ENCODE results near the gene GHR. TPM values are rescaled to one million over a fixed set of nuclear protein-coding genes. Genes with fewer than 3 reads are reported as not detected.

The GHR gene
- total and polyA plus RNA-seq, 3 experiments from 2014 or later, result not detected

GRCh38 chr5:42640835-42641234 lies 217.6 kb downstream of the GHR start:
- Mint-ChIP-seq H3K27ac (no peak overlapping the region), H3K4me1 (no peaks in the 10 kb centered on the region), H3K36me3 (no peaks in the 10 kb centered on the region), H3K4me3 (no peak overlapping the region), H3K9me3 (no peaks in the 10 kb centered on the region), H3K27me3 (peaks cover 5 to 50% of the 10 kb centered on the region in 2 donors)
- H3K4me3 ChIP-seq (ENCODE audit: low read length), result no peak overlapping the region
- H3K36me3 ChIP-seq (ENCODE audit: insufficient read depth, low read length), result no peaks in the 10 kb centered on the region
- DNase-seq, result no peak
- H3K27me3 ChIP-seq (ENCODE audit: insufficient read depth, low read length, poor library complexity, severe bottlenecking), result no peaks in the 10 kb centered on the region
- H3K9me3 ChIP-seq (ENCODE audit: low read length), result no peaks in the 10 kb centered on the region
- POLR2A ChIA-PET, result no interaction called here
- H3K4me1 ChIP-seq (ENCODE audit: insufficient read depth, low read length), result no peaks in the 10 kb centered on the region
- no peak overlapping the region for H3K27ac ChIP-seq (ENCODE audit: low read depth, low read length)
- CTCF ChIA-PET, result no interaction called here

- no peaks in the 10 kb centered on the region for H3K9me3 Mint-ChIP-seq
- Histone ChIP-seq H3K27ac (ENCODE audit: low read depth, low read length) (no peak overlapping the region), H3K9me3 (ENCODE audit: low read length) (no peaks in the 10 kb centered on the region), H3K4me3 (ENCODE audit: low read length) (no peak overlapping the region), H3K36me3 (ENCODE audit: insufficient read depth, low read length) (no peaks in the 10 kb centered on the region), H3K27me3 (ENCODE audit: insufficient read depth, low read length, poor library complexity, severe bottlenecking) (no peaks in the 10 kb centered on the region), H3K4me1 (ENCODE audit: insufficient read depth, low read length) (no peaks in the 10 kb centered on the region)
- H3K27ac Mint-ChIP-seq, result no peak overlapping the region
- ChIA-PET POLR2A (no interaction called here), CTCF (no interaction called here)
- peaks cover 5 to 54% of the 10 kb centered on the region in 2 donors for H3K27me3 Mint-ChIP-seq
- no peak overlapping the region for H3K4me3 Mint-ChIP-seq
- no peaks in the 10 kb centered on the region for H3K36me3 Mint-ChIP-seq
- no peak for DNase-seq
- no peaks in the 10 kb centered on the region for H3K4me1 Mint-ChIP-seq
These were observed 218.2 kb downstream of the GHR start for GRCh38 chr5:42641336-42642005.

DNA sequence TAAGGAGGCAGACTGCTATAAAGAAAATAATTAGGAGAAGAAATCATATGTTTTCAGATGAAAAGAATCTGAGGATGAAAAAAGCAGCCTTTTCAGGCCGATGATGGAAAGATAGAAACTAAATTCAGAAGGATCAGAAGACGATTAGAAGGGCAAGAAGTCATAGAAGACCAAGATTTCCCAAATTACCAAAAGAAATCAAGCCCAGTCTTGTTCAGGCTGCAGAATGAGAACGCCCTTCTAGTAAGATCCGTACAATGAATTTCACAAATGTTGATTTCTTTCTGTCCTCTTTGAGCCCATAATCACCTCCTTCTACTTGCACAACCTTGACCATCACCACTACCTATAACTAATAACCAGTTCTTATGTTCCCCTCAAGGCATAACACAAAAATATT lies 218.8 kb downstream of the GHR start:
- Mint-ChIP-seq H3K27me3 (peaks cover 5 to 59% of the 10 kb centered on the region in 2 donors), H3K36me3 (no peaks in the 10 kb centered on the region), H3K4me3 (no peak overlapping the region), H3K4me1 (no peaks in the 10 kb centered on the region), H3K9me3 (no peaks in the 10 kb centered on the region), H3K27ac (no peak overlapping the region)
- no peak overlapping the region for H3K27ac ChIP-seq (ENCODE audit: low read depth, low read length)
- no peaks in the 10 kb centered on the region for H3K27me3 ChIP-seq (ENCODE audit: insufficient read depth, low read length, poor library complexity, severe bottlenecking)
- no peaks in the 10 kb centered on the region for H3K9me3 ChIP-seq (ENCODE audit: low read length)
- CTCF ChIA-PET, result no interaction called here
- no peaks in the 10 kb centered on the region for H3K4me1 ChIP-seq (ENCODE audit: insufficient read depth, low read length)
- DNase-seq, result no peak
- no peak overlapping the region for H3K4me3 ChIP-seq (ENCODE audit: low read length)
- POLR2A ChIA-PET, result no interaction called here
- no peaks in the 10 kb centered on the region for H3K36me3 ChIP-seq (ENCODE audit: insufficient read depth, low read length)

- H3K9me3 Mint-ChIP-seq, result no peaks in the 10 kb centered on the region
- Histone ChIP-seq H3K4me3 (ENCODE audit: low read length) (no peak overlapping the region), H3K27me3 (ENCODE audit: insufficient read depth, low read length, poor library complexity, severe bottlenecking) (no peaks in the 10 kb centered on the region), H3K4me1 (ENCODE audit: insufficient read depth, low read length) (no peaks in the 10 kb centered on the region), H3K36me3 (ENCODE audit: insufficient read depth, low read length) (no peaks in the 10 kb centered on the region), H3K9me3 (ENCODE audit: low read length) (no peaks in the 10 kb centered on the region), H3K27ac (ENCODE audit: low read depth, low read length) (no peak overlapping the region)
- H3K4me1 Mint-ChIP-seq, result no peaks in the 10 kb centered on the region
- ChIA-PET POLR2A (no interaction called here), CTCF (no interaction called here)
- H3K27ac Mint-ChIP-seq, result no peak overlapping the region
- H3K27me3 Mint-ChIP-seq, result peaks cover 6 to 57% of the 10 kb centered on the region in 2 donors
- no peaks in the 10 kb centered on the region for H3K36me3 Mint-ChIP-seq
- no peak for DNase-seq
- H3K4me3 Mint-ChIP-seq, result no peak overlapping the region
These were observed 220.1 kb downstream of the GHR start for GRCh38 chr5:42643360-42643759.

GRCh38 chr5:42645138-42645537 lies 221.9 kb downstream of the GHR start:
- ChIA-PET CTCF (no interaction called here), POLR2A (interaction anchor here (0.6 kb wide), 1 partner anchor 201 kb away, joined by 4 read pairs; no protein-coding TSS in a partner anchor)
- Mint-ChIP-seq H3K27ac (no peak overlapping the region), H3K4me3 (no peak overlapping the region), H3K9me3 (no peaks in the 10 kb centered on the region), H3K4me1 (no peaks in the 10 kb centered on the region), H3K27me3 (peaks cover 6 to 42% of the 10 kb centered on the region in 2 donors), H3K36me3 (no peaks in the 10 kb centered on the region)
- Histone ChIP-seq H3K9me3 (ENCODE audit: low read length) (no peaks in the 10 kb centered on the region), H3K4me3 (ENCODE audit: low read length) (no peak overlapping the region), H3K27me3 (ENCODE audit: insufficient read depth, low read length, poor library complexity, severe bottlenecking) (no peaks in the 10 kb centered on the region), H3K4me1 (ENCODE audit: insufficient read depth, low read length) (no peaks in the 10 kb centered on the region), H3K27ac (ENCODE audit: low read depth, low read length) (no peak overlapping the region), H3K36me3 (ENCODE audit: insufficient read depth, low read length) (no peaks in the 10 kb centered on the region)
- DNase-seq, result no peak

DNA sequence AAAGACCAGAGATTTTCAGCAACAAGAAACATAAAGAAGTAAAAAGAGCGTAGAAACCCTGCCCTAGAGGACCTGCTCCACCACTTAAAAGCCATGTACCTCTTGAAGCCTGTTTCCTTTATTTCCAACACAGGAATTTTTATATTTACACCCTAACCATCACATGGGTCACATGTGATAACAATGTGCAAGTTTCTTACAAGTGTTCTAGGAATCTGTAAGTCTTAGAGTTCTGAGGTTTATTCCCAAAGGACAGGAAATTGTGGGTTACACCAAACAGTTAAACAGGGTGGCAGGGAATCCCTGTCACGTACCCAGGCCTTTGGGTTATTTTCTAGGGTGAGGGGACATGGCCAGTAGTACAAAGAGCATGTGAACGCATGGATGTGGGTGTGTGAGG lies 224.8 kb downstream of the GHR start:
- H3K4me3 ChIP-seq (ENCODE audit: low read length), result no peak overlapping the region
- H3K9me3 ChIP-seq (ENCODE audit: low read length), result no peaks in the 10 kb centered on the region
- no peaks in the 10 kb centered on the region for H3K4me1 ChIP-seq (ENCODE audit: insufficient read depth, low read length)
- H3K27ac ChIP-seq (ENCODE audit: low read depth, low read length), result no peak overlapping the region
- Mint-ChIP-seq H3K9me3 (no peaks in the 10 kb centered on the region), H3K36me3 (no peaks in the 10 kb centered on the region), H3K4me3 (no peak overlapping the region), H3K27me3 (peaks cover 6 to 26% of the 10 kb centered on the region in 2 donors), H3K4me1 (no peaks in the 10 kb centered on the region), H3K27ac (no peak overlapping the region)
- DNase-seq, result no peak
- ChIA-PET POLR2A (no interaction called here), CTCF (no interaction called here)
- H3K36me3 ChIP-seq (ENCODE audit: insufficient read depth, low read length), result no peaks in the 10 kb centered on the region
- H3K27me3 ChIP-seq (ENCODE audit: insufficient read depth, low read length, poor library complexity, severe bottlenecking), result no peaks in the 10 kb centered on the region

DNA sequence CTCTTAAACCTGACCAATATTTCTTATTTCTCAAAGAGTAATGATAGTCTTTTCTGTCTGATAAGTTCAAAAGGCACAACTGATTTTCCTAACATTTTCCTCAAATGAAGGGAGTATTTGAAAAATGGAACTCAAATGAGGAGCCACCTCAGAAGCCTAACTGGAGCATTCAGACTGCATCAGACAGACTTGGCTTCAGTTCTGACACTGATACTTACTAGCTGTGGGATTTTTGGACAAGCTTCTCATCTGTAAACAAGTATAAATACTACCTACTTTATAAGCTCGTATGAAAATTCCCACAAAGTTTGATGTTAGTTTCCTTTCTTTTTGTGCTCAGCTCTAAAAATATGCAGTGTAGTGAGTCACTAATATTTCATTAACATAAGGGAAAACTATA lies 225.7 kb downstream of the GHR start:
- no peaks in the 10 kb centered on the region for H3K9me3 ChIP-seq (ENCODE audit: low read length)
- H3K4me3 Mint-ChIP-seq, result no peak overlapping the region
- CTCF ChIA-PET, result no interaction called here
- no peaks in the 10 kb centered on the region for H3K9me3 Mint-ChIP-seq
- POLR2A ChIA-PET, result no interaction called here
- no peak for DNase-seq
- no peaks in the 10 kb centered on the region for H3K27me3 ChIP-seq (ENCODE audit: insufficient read depth, low read length, poor library complexity, severe bottlenecking)
- H3K4me1 ChIP-seq (ENCODE audit: insufficient read depth, low read length), result no peaks in the 10 kb centered on the region
- H3K4me1 Mint-ChIP-seq, result no peaks in the 10 kb centered on the region
- no peaks in the 10 kb centered on the region for H3K36me3 ChIP-seq (ENCODE audit: insufficient read depth, low read length)
- H3K4me3 ChIP-seq (ENCODE audit: low read length), result no peak overlapping the region
- H3K36me3 Mint-ChIP-seq, result no peaks in the 10 kb centered on the region
- H3K27ac ChIP-seq (ENCODE audit: low read depth, low read length), result no peak overlapping the region
- H3K27me3 Mint-ChIP-seq, result peaks cover 6 to 22% of the 10 kb centered on the region in 2 donors
- no peak overlapping the region for H3K27ac Mint-ChIP-seq

DNA sequence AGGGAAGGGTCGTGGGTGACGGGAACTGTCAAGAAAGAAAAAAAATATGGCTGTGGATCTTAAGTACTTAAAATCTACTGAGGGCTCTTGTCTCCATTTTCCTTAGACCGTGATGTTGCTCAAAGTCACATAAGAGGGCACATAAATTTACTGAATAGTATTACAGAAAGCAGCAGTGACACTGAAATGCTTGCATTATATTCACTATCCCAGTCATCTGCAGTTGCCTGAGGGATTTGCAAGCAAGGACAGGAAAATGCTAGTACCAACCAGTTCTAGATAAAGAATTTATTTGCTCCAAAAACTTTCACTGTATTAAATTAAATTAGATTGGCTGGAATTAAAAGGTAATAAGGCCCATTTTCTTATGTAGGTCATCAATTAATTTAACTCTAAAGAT lies 226.8 kb downstream of the GHR start:
- Histone ChIP-seq H3K4me1 (ENCODE audit: insufficient read depth, low read length) (no peaks in the 10 kb centered on the region), H3K27ac (ENCODE audit: low read depth, low read length) (no peak overlapping the region), H3K4me3 (ENCODE audit: low read length) (no peak overlapping the region), H3K27me3 (ENCODE audit: insufficient read depth, low read length, poor library complexity, severe bottlenecking) (no peaks in the 10 kb centered on the region), H3K9me3 (ENCODE audit: low read length) (no peaks in the 10 kb centered on the region), H3K36me3 (ENCODE audit: insufficient read depth, low read length) (no peaks in the 10 kb centered on the region)
- Mint-ChIP-seq H3K36me3 (no peaks in the 10 kb centered on the region), H3K27me3 (peaks cover 10 to 23% of the 10 kb centered on the region in 2 donors), H3K4me1 (no peaks in the 10 kb centered on the region), H3K27ac (no peak overlapping the region), H3K9me3 (no peaks in the 10 kb centered on the region), H3K4me3 (no peak overlapping the region)
- POLR2A ChIA-PET, result no interaction called here
- CTCF ChIA-PET, result no interaction called here
- no peak for DNase-seq

DNA sequence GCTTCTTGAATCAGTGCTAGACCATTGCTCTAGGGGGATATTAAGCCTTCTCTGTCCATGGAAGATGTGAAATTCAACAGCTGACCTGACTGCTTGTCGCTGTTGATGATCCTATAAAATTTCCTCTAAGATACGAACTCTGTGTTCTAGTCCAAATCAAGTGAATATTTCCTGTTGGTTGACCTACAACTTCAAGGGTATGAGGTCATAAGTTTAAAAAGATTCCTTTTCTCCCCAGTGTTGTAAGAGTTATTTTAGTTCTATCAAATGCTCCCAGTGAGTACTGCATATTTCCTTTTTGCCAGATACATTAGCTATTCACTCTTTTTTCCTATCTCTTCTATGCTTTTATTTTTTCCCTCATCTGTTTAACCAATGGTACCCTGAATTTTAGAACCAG lies 230.5 kb downstream of the GHR start:
- no peaks in the 10 kb centered on the region for H3K4me1 ChIP-seq (ENCODE audit: insufficient read depth, low read length)
- no peaks in the 10 kb centered on the region for H3K36me3 ChIP-seq (ENCODE audit: insufficient read depth, low read length)
- peaks cover 4 to 6% (median 6%) of the 10 kb centered on the region in 3 donors for H3K4me1 Mint-ChIP-seq
- H3K9me3 Mint-ChIP-seq, result peaks cover 0 to 2% (median 0%) of the 10 kb centered on the region in 5 donors
- H3K27ac Mint-ChIP-seq, result no peak overlapping the region
- DNase-seq, result no peak
- no peaks in the 10 kb centered on the region for H3K36me3 Mint-ChIP-seq
- no peaks in the 10 kb centered on the region for H3K27me3 ChIP-seq (ENCODE audit: insufficient read depth, low read length, poor library complexity, severe bottlenecking)
- H3K4me3 ChIP-seq (ENCODE audit: low read length), result no peak overlapping the region
- H3K9me3 ChIP-seq (ENCODE audit: low read length), result no peaks in the 10 kb centered on the region
- H3K27me3 Mint-ChIP-seq, result peaks cover 12 to 17% of the 10 kb centered on the region in 2 donors
- CTCF ChIA-PET, result no interaction called here
- POLR2A ChIA-PET, result no interaction called here
- no peak overlapping the region for H3K27ac ChIP-seq (ENCODE audit: low read depth, low read length)
- no peak overlapping the region for H3K4me3 Mint-ChIP-seq
